Transverse colon (tissue), 4 donors: ENCODE measurements around the gene REV3L. TPM values are rescaled to one million over a fixed set of nuclear protein-coding genes. Genes with fewer than 3 reads are reported as not detected.

Experiments used
- DNase-seq: peaks from one replicate; pipeline ENCODE4 v3.0.0-alpha.2; 2019
- H3K27ac ChIP-seq, 4 donors: fragments of 200-600 bp; sonication (generic); 2 replicates each; pipeline ENCODE4 v1.5.1; 2016 to 2018; ENCODE audit warnings: inconsistent platforms in 4 of 4
- H3K27me3 ChIP-seq: fragments of 200-600 bp; sonication (generic); 2 replicates; pipeline ENCODE4 v1.5.1; 2017; ENCODE audit warnings: inconsistent platforms
- H3K36me3 ChIP-seq, 4 donors: fragments of 200-600 bp; sonication (generic); 2 replicates each; pipeline ENCODE4 v1.5.1; 2017 to 2019; ENCODE audit warnings: inconsistent platforms in 4 of 4
- H3K4me1 ChIP-seq, 4 donors: fragments of 200-600 bp; sonication (generic); 2 replicates each; pipeline ENCODE4 v1.5.1; 2017 to 2020; ENCODE audit warnings: inconsistent platforms in 4 of 4
- H3K4me3 ChIP-seq, 4 donors: fragments of 200-600 bp; sonication (generic); 1 replicate in 1 of 4; 2 replicates in 3 of 4; pipeline versions ENCODE4 v1.5.1 to v1.6.1; 2017 to 2019; ENCODE audit warnings: inconsistent platforms in 4 of 4
- H3K9me3 ChIP-seq, 2 donors: fragments of 200-600 bp; sonication (generic); 2 replicates each; pipeline ENCODE4 v1.5.1; 2017 to 2019; ENCODE audit warnings: inconsistent platforms in 2 of 2
- CTCF ChIP-seq, 5 experiments: fragments of 200-600 bp in 3 of 5; fragments of 450-650 bp in 2 of 5; sonication (generic) in 3 of 5; IDR thresholded peaks; 1 replicate in 2 of 5; 2 replicates in 3 of 5; pipeline ENCODE4 v1.5.1; 2016 to 2017; ENCODE audit warnings: antibody characterized with exemption in 5 of 5, inconsistent platforms in 3 of 5, mild to moderate bottlenecking in 2 of 5, moderate library complexity in 1 of 5
- EP300 ChIP-seq: sonication (generic); formaldehyde crosslinking; IDR thresholded peaks from one replicate; pipeline ENCODE4 v1.6.1; 2017; ENCODE audit warnings: antibody characterized with exemption, low read depth
- POLR2A ChIP-seq: fragments of 450-650 bp; IDR thresholded peaks from one replicate; pipeline ENCODE4 v1.6.1; 2016; ENCODE audit warnings: antibody characterized with exemption, mild to moderate bottlenecking, moderate library complexity
- POLR2AphosphoS5 ChIP-seq, 3 donors: sonication (generic); formaldehyde crosslinking; IDR thresholded peaks; one replicate each; pipeline ENCODE4 v1.6.1; 2016; ENCODE audit warnings: antibody characterized with exemption in 3 of 3
- WGBS, 2 donors: methylation state at CpG; one replicate each; pipeline ENCODE4 v1.1.5; 2018; ENCODE audit warnings: low coverage in 1 of 2; 5-methylcytosine and 5-hydroxymethylcytosine counted together
- in situ Hi-C, 4 donors: fragments of 200-750 bp; cut with MboI; loops; one replicate each; pipeline versions ENCODE4 v1.15.0 to v1.15.1; 2017; ENCODE audit warnings: low sequenced_read_pairs in 3 of 4, low pct_ligation_motif_present in 1 of 4, low pct_unique_long_range_greater_than_20kb in 1 of 4
- intact Hi-C: fragments of 100-400 bp; cut with DNase I; formaldehyde crosslinking; loops from one replicate; pipeline ENCODE4 v1.15.1; 2023; ENCODE audit warnings: low total_unique reads
- total RNA-seq, 4 donors: library from RNA; depleted of rRNA; stranded (reverse); fragments of >200 nt; gene quantifications; one replicate each; pipeline ENCODE4 v1.1.0, GENCODE V29; 2016

Gene REV3L
- total RNA-seq, 4 donors from 2014 or later: 24.7 to 256 (median 34.7) TPM

GRCh38 chr6:111423055-111423633, 59.9 kb downstream of the REV3L start:
- Histone ChIP-seq H3K9me3 (peaks cover 0 to 1% of the 10 kb centered on the region in 2 donors), H3K4me1 (peaks cover 21 to 77% (median 48%) of the 10 kb centered on the region in 4 donors), H3K4me3 (no peak overlapping the region), H3K36me3 (no peaks in the 10 kb centered on the region), H3K27ac (peak overlapping the region; percentile 59 to 70 (median 66)), H3K27me3 (no peaks in the 10 kb centered on the region)
- intact Hi-C loops (no loop called here), in situ Hi-C loops (no loop called here)
- no peak for DNase-seq
- TF ChIP-seq EP300: no peak
- no peak for TF ChIP-seq CTCF (IDR thresholded peaks at IDR 0.05)
- no peak for TF ChIP-seq POLR2AphosphoS5 (IDR thresholded peaks at IDR 0.05)
- no peak for TF ChIP-seq POLR2A
- 51 to 82% methylated on average over 2 of the region's 2 CpGs for WGBS, 2 donors

GRCh38 chr6:111418971-111419693, 63.9 kb downstream of the REV3L start:
- H3K9me3 ChIP-seq: no peaks in the 10 kb centered on the region
- H3K4me3 ChIP-seq: no peak overlapping the region
- no peaks in the 10 kb centered on the region for H3K36me3 ChIP-seq
- H3K27ac ChIP-seq: peak overlapping the region; percentile 5 to 67 (median 52)
- peaks cover 13 to 62% (median 36%) of the 10 kb centered on the region in 4 donors for H3K4me1 ChIP-seq
- TF ChIP-seq POLR2AphosphoS5 (IDR thresholded peaks at IDR 0.05) (peak in 1 of 3 donors; percentile 13), EP300 (no peak)
- 73 to 95% methylated on average over 4 to 5 of the region's 5 CpGs for WGBS, 2 donors
- no peak for DNase-seq
- intact Hi-C loops (no loop called here), in situ Hi-C loops (no loop called here)
- H3K27me3 ChIP-seq: no peaks in the 10 kb centered on the region

GRCh38 chr6:111417946-111418345, 65.1 kb downstream of the REV3L start:
- Histone ChIP-seq H3K4me1 (peaks cover 9 to 50% (median 26%) of the 10 kb centered on the region in 4 donors), H3K36me3 (no peaks in the 10 kb centered on the region), H3K27ac (peak overlapping the region; percentile 20 to 67 (median 52)), H3K9me3 (no peaks in the 10 kb centered on the region), H3K27me3 (no peaks in the 10 kb centered on the region), H3K4me3 (no peak overlapping the region)
- intact Hi-C loops (no loop called here), in situ Hi-C loops (no loop called here)
- TF ChIP-seq EP300 (no peak), POLR2AphosphoS5 (IDR thresholded peaks at IDR 0.05) (no peak), POLR2A (no peak), CTCF (IDR thresholded peaks at IDR 0.05) (no peak)
- DNase-seq: no peak

GRCh38 chr6:111417181-111417585, 65.8 kb downstream of the REV3L start:
- TF ChIP-seq POLR2AphosphoS5 (IDR thresholded peaks at IDR 0.05): peak; percentile 43 to 70 (median 70)
- TF ChIP-seq EP300: no peak
- TF ChIP-seq CTCF (IDR thresholded peaks at IDR 0.05): no peak
- TF ChIP-seq POLR2A: no peak
- DNase-seq: no peak
- intact Hi-C loops (no loop called here), in situ Hi-C loops (no loop called here)
- H3K36me3 ChIP-seq: no peaks in the 10 kb centered on the region
- H3K4me3 ChIP-seq: no peak overlapping the region
- H3K9me3 ChIP-seq: no peaks in the 10 kb centered on the region
- H3K4me1 ChIP-seq: peaks cover 9 to 47% (median 25%) of the 10 kb centered on the region in 4 donors
- 23 to 45% methylated on average over 2 of the region's 2 CpGs for WGBS, 2 donors
- H3K27me3 ChIP-seq: no peaks in the 10 kb centered on the region
- peak overlapping the region; percentile 20 to 67 (median 52) for H3K27ac ChIP-seq
